Measurements from ENCODE around the gene IKZF3.

IKZF3 gene

DNA sequence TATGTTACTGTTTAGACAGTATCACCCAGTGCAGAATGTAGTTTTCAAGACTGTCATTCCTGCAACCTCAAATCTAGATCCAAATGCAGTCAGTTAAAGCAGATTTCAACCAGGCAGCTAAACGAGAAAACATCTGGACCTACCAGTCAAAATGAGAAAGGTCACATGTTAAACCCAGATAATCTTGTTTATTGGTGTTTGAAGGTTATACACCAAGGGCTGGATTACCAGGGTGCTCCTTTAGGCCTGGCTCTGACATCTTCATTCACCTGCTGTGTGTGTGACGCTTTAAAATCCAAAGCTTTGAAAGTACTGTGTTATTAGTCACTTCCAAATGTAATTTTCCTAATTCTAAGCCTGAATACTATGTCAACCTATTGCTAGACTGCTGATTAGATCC, 54.9 kb downstream of the IKZF3 start:
- no peaks in the 10 kb centered on the region for H3F3A ChIP-seq (ENCODE audit: low read depth)
- H3K36me3 ChIP-seq (ENCODE audit: insufficient read depth, low read length): no peaks in the 10 kb centered on the region
- H2AFZ ChIP-seq (ENCODE audit: low read length): no peak overlapping the region
- no peaks in the 10 kb centered on the region for H3K9me2 ChIP-seq (replicated peaks; ENCODE audit: low read depth, low read length)
- H3K9me3 ChIP-seq (ENCODE audit: insufficient read depth, low read depth, low read length): no peaks in the 10 kb centered on the region
- no peak overlapping the region for H3K9ac ChIP-seq (ENCODE audit: low read depth, low read length, poor library complexity, severe bottlenecking)
- no peaks in the 10 kb centered on the region for H3K79me2 ChIP-seq (ENCODE audit: insufficient read depth, low read length)
- no peak for TF ChIP-seq EZH2phosphoT487 (IDR thresholded peaks at IDR 0.05; ENCODE audit: borderline replicate concordance)
- no peaks in the 10 kb centered on the region for H3K27me3 ChIP-seq (ENCODE audit: insufficient read depth, low read length, poor library complexity, severe bottlenecking)
- H4K20me1 ChIP-seq (ENCODE audit: insufficient read depth, low read length, poor library complexity, severe bottlenecking): no peaks in the 10 kb centered on the region
- no peak overlapping the region for H3K4me2 ChIP-seq (ENCODE audit: low read depth, low read length, poor library complexity, severe bottlenecking)
- no peak overlapping the region for H3K4me3 ChIP-seq (ENCODE audit: low read length, poor library complexity, severe bottlenecking)
- H3K4me1 ChIP-seq (ENCODE audit: insufficient read depth, low read length, poor library complexity, severe bottlenecking): peaks cover 11% of the 10 kb centered on the region

DNA sequence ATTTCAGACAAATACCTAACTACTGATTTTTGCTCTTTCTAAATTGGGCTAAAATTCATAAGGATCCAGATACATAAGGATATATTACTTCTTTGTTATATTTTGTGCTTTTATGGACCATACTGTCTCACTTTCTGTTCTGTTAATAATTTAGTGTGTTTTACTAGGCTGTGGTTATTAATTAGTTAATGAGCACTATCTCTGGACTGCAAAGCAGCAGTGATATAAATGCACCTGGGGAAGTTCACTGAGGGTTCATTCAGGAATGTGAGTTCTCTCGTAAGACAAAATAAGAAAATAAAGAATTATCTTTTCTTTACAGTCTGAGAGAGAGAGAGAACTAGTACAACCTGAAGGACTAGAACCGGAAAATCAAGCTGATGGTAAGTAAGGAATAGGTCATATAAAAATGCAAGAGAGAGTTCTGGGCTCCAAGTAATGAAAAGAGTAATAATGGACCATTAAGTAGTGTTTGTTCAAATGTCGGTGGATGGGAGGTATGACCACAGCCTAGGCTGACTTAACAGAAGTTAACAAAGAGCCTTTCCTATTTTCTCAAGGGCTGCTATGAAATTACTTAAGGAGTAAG, 55.6 kb downstream of the IKZF3 start:
- no peaks in the 10 kb centered on the region for H3F3A ChIP-seq (ENCODE audit: low read depth)
- no peak overlapping the region for H2AFZ ChIP-seq (ENCODE audit: low read length)
- no peaks in the 10 kb centered on the region for H4K20me1 ChIP-seq (ENCODE audit: insufficient read depth, low read length, poor library complexity, severe bottlenecking)
- H3K27me3 ChIP-seq (ENCODE audit: insufficient read depth, low read length, poor library complexity, severe bottlenecking): no peaks in the 10 kb centered on the region
- no peaks in the 10 kb centered on the region for H3K9me3 ChIP-seq (ENCODE audit: insufficient read depth, low read depth, low read length)
- H3K9ac ChIP-seq (ENCODE audit: low read depth, low read length, poor library complexity, severe bottlenecking): no peak overlapping the region
- TF ChIP-seq, protein P1, sequence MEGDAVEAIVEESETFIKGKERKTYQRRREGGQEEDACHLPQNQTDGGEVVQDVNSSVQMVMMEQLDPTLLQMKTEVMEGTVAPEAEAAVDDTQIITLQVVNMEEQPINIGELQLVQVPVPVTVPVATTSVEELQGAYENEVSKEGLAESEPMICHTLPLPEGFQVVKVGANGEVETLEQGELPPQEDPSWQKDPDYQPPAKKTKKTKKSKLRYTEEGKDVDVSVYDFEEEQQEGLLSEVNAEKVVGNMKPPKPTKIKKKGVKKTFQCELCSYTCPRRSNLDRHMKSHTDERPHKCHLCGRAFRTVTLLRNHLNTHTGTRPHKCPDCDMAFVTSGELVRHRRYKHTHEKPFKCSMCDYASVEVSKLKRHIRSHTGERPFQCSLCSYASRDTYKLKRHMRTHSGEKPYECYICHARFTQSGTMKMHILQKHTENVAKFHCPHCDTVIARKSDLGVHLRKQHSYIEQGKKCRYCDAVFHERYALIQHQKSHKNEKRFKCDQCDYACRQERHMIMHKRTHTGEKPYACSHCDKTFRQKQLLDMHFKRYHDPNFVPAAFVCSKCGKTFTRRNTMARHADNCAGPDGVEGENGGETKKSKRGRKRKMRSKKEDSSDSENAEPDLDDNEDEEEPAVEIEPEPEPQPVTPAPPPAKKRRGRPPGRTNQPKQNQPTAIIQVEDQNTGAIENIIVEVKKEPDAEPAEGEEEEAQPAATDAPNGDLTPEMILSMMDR (conservative IDR thresholded peaks at IDR 0.05; ENCODE audit: low read length): no peak
- no peak for TF ChIP-seq EZH2phosphoT487 (IDR thresholded peaks at IDR 0.05; ENCODE audit: borderline replicate concordance)
- no peaks in the 10 kb centered on the region for H3K36me3 ChIP-seq (ENCODE audit: insufficient read depth, low read length)
- H3K9me2 ChIP-seq (replicated peaks; ENCODE audit: low read depth, low read length): no peaks in the 10 kb centered on the region
- H3K79me2 ChIP-seq (ENCODE audit: insufficient read depth, low read length): no peaks in the 10 kb centered on the region
- no peak overlapping the region for H3K4me3 ChIP-seq (ENCODE audit: low read length, poor library complexity, severe bottlenecking)
- H3K4me2 ChIP-seq (ENCODE audit: low read depth, low read length, poor library complexity, severe bottlenecking): no peak overlapping the region
- peaks cover 6% of the 10 kb centered on the region for H3K4me1 ChIP-seq (ENCODE audit: insufficient read depth, low read length, poor library complexity, severe bottlenecking)

DNA sequence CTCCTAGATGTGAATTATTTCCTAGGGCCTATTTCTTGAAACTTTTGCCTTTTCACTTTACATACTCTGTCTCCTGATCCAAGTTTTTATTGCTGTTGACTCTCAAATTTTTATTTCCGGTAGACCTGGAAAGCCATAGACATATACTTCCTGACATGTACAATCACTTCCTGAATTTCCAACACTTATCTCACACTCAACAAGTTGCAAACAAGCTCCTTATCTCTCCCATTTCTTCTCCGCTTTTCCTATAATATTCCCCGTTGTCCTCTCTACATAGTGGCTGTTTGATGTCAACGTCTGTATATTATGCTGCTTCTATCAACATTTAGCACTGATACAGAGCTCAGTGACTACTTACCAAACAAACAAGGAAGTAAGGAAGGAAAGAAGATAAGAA, 59.3 kb downstream of the IKZF3 start:
- H3K9ac ChIP-seq (ENCODE audit: low read depth, low read length, poor library complexity, severe bottlenecking): no peak overlapping the region
- H4K20me1 ChIP-seq (ENCODE audit: insufficient read depth, low read length, poor library complexity, severe bottlenecking): no peaks in the 10 kb centered on the region
- no peaks in the 10 kb centered on the region for H3K27me3 ChIP-seq (ENCODE audit: insufficient read depth, low read length, poor library complexity, severe bottlenecking)
- H2AFZ ChIP-seq (ENCODE audit: low read length): no peak overlapping the region
- no peaks in the 10 kb centered on the region for H3K9me3 ChIP-seq (ENCODE audit: insufficient read depth, low read depth, low read length)
- TF ChIP-seq, protein P1 (conservative IDR thresholded peaks at IDR 0.05; ENCODE audit: low read length): no peak
- peaks cover 15% of the 10 kb centered on the region for H3K4me1 ChIP-seq (ENCODE audit: insufficient read depth, low read length, poor library complexity, severe bottlenecking)
- H3K9me2 ChIP-seq (replicated peaks; ENCODE audit: low read depth, low read length): no peaks in the 10 kb centered on the region
- no peaks in the 10 kb centered on the region for H3K36me3 ChIP-seq (ENCODE audit: insufficient read depth, low read length)
- no peak overlapping the region for H3K4me3 ChIP-seq (ENCODE audit: low read length, poor library complexity, severe bottlenecking)
- no peaks in the 10 kb centered on the region for H3K79me2 ChIP-seq (ENCODE audit: insufficient read depth, low read length)
- no peak overlapping the region for H3K4me2 ChIP-seq (ENCODE audit: low read depth, low read length, poor library complexity, severe bottlenecking)
- no peaks in the 10 kb centered on the region for H3F3A ChIP-seq (ENCODE audit: low read depth)

DNA sequence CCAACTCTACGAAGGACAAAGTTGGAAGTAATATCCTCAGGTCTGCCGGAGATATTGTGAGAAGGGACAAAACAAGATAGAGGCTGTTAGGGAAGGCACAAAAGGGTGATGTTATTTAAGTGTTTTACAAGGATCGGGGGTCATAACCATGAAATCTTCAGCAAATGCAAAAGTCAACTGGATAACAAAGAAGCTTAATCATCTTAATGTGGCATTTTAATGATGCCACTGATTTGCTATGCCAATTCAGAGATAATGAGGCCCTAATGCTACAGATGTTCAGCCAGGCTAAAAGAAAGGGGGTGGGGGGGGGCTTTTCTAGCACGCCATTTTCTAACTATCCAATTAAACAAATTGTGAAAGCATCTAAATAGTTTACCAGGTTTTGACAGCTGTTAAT, 63.1 kb downstream of the IKZF3 start:
- no peak overlapping the region for H3K4me3 ChIP-seq (ENCODE audit: low read length, poor library complexity, severe bottlenecking)
- H3K9me3 ChIP-seq (ENCODE audit: insufficient read depth, low read depth, low read length): no peaks in the 10 kb centered on the region
- H3K9ac ChIP-seq (ENCODE audit: low read depth, low read length, poor library complexity, severe bottlenecking): no peak overlapping the region
- no peaks in the 10 kb centered on the region for H3F3A ChIP-seq (ENCODE audit: low read depth)
- no peaks in the 10 kb centered on the region for H3K79me2 ChIP-seq (ENCODE audit: insufficient read depth, low read length)
- peaks cover 17% of the 10 kb centered on the region for H3K4me1 ChIP-seq (ENCODE audit: insufficient read depth, low read length, poor library complexity, severe bottlenecking)
- TF ChIP-seq EZH2phosphoT487 (IDR thresholded peaks at IDR 0.05; ENCODE audit: borderline replicate concordance): no peak
- peak overlapping the region; percentile 46 for H3K4me2 ChIP-seq (ENCODE audit: low read depth, low read length, poor library complexity, severe bottlenecking)
- peak overlapping the region; percentile 97 for H2AFZ ChIP-seq (ENCODE audit: low read length)
- H3K9me2 ChIP-seq (replicated peaks; ENCODE audit: low read depth, low read length): no peaks in the 10 kb centered on the region
- H3K36me3 ChIP-seq (ENCODE audit: insufficient read depth, low read length): no peaks in the 10 kb centered on the region
- no peaks in the 10 kb centered on the region for H3K27me3 ChIP-seq (ENCODE audit: insufficient read depth, low read length, poor library complexity, severe bottlenecking)
- no peaks in the 10 kb centered on the region for H4K20me1 ChIP-seq (ENCODE audit: insufficient read depth, low read length, poor library complexity, severe bottlenecking)

All from Loucy (cell line).